Right ventricle myocardium superior (tissue), 1 donor: Measurements from ENCODE around the gene MED19. TPM values are rescaled to one million over a fixed set of nuclear protein-coding genes. Genes with fewer than 3 reads are reported as not detected.

Experiments
- ATAC-seq: fragments of 200-7000 bp; cut with Tn5 transposase; one replicate; pipeline ENCODE4 v1.9.1; 2020; ENCODE audit warnings: mild to moderate bottlenecking; ENCODE audit not compliant: poor library complexity
- DNase-seq: peaks from one replicate; pipeline ENCODE4 v3.0.0-alpha.2; 2020
- intact Hi-C: fragments of 100-400 bp; cut with DNase I; formaldehyde crosslinking; loops from one replicate; pipeline ENCODE4 v1.11.2; 2022
- total RNA-seq: library from RNA; stranded (reverse); fragmentation: NEBNext Ultra II Directional; extraction: Animal tissue kit (Norgen Biotek cat#: 25700); gene quantifications from one replicate; pipeline ENCODE4 v1.2.1, GENCODE V29; 2021
- donor health status: DM: no; HTN: yes; CAD: no; lungs with severe emphysema.

MED19 gene
- total RNA-seq, 1 donor from 2014 or later = 7.7 TPM

DNA sequence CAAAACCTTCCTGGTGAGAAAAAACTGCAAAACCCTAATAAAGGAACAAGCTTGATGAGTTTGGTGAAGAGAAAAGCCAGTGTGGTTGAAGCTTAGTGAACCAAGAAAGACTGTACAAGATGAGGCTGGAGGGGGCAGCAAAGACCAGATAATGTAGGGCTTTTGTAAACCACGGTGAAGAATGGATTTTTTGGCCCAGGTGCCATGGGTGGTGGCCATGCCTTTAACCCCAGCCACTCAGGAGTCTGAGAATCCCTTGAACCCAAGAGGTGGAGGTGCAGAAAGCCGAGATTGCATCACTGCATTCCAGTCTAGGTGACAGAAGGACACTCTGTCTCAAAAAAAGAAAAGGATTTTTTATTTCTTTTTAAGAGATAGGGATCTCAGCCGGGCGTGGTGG is 49.1 kb downstream of the MED19 start:
- ATAC-seq = no peak
- DNase-seq = no peak
- intact Hi-C loops = no loop called here

- DNase-seq = no peak
- intact Hi-C loops = no loop called here
- ATAC-seq = no peak
Observed at GRCh38 chr11:57659669-57660068, 52.3 kb downstream of the MED19 start.

DNA sequence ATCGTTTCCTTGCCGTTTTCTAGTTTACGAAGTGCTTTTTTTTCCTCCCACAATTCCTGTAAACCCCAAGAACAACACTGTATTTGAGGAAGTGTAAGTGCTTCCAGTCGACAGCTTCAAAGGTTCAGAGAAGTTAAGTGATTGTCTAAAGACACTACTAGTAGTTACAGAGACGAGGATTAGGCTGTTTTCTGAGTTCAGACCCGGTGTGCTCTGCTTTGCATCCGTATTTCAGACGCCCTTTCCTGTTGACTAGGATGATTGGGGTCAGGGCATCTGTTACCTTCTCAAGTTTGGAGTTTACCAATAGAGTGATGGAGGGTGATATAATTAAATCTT is 54.0 kb downstream of the MED19 start:
- no peak for ATAC-seq
- intact Hi-C loops = no loop called here
- no peak for DNase-seq

DNA sequence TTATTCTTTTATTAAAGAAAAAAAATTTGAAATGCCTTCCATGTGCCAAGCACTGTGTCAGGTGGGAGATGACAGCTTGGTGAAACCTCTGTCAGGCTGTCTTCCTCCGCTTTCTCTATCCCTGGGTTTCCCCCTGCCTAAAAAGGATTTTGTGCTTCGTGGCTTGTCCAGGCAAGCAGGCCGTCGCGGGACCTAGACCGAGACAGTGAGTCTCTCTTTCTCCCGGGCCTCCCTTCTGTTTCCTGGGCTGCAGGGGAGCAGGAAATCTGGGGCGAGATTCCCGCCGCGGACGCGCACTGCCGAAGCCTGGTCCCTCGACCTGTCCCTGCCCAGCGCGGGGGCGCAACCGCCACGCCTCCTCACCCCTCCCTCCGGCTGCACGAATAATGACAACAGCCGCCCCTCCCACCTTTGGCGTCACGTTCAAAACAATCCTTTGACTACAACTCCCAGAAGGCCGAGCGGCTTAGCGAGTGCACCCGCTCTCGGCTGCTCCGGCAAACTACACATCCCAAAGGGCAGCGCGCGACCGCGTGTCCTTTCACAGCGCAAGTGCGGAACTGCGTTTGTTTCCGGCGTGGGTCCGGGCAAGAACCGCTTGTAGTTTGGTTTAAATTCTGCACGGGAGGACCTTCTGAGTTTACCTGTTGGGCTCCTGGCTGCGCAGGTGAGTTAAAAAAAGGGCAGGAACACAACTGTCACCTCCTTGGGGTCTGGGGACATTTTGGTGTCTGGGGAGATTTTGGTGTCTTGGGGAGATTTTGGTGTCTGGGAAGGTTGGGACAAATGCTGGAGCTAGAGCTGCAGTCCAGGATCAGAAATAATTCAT is 54.6 kb downstream of the MED19 start, which contains the start of gene CLP1:
TSS of gene CLP1 (plus strand) at position 569 of the 829 bp plus-strand sequence. CDS start 1,715 bp downstream, outside the sequence.
- intact Hi-C loops = no loop called here
- DNase-seq = peak; percentile 100
- peak; percentile 98 for ATAC-seq

DNA sequence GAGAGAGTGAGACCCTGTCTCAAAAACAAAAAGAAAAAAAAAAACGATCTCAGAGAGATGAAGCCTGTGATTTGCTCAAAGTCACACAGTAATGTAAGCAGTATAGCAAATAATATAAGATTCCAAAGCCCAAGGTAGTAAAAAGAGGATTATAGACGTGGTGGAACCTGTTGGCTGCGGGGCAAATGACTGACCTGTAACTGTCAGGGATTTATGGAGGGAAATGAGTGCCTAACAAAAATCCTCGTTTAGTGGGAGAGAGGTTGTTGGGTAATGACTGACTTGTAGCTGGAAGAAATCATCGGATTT is 55.2 kb downstream of the MED19 start:
- DNase-seq = no peak
- intact Hi-C loops = no loop called here
- ATAC-seq = no peak

Other genes starting within 250 kb of the MED19 start
- 5.4 TPM for gene SLC43A1, start 196.5 kb downstream of the MED19 start, total RNA-seq
- gene TIMM10, start 181.5 kb downstream of the MED19 start, total RNA-seq = 64.8 TPM
- not detected for gene SMTNL1, start 174.6 kb downstream of the MED19 start, total RNA-seq
- 15.1 TPM for gene UBE2L6, start 144.5 kb downstream of the MED19 start, total RNA-seq
- gene SERPING1, start 114.5 kb downstream of the MED19 start, total RNA-seq = 118 TPM
- 0.54 TPM for gene YPEL4, start 62.3 kb downstream of the MED19 start, total RNA-seq
- 6.3 TPM for gene CLP1, start 54.5 kb downstream of the MED19 start, total RNA-seq
- 43.7 TPM for gene ZDHHC5, start 44.1 kb downstream of the MED19 start, total RNA-seq
- gene TMX2, start 378 bp upstream of the MED19 start, total RNA-seq = 56.6 TPM
- 88.4 TPM for gene SELENOH, start 29.3 kb upstream of the MED19 start, total RNA-seq
- not detected for gene BTBD18, start 39.6 kb upstream of the MED19 start, total RNA-seq
- 66.5 TPM for gene CTNND1, start 49.6 kb upstream of the MED19 start, total RNA-seq